GM12891 (cell line): ENCODE results near the gene MORC1.

Experiments used
- PAX5 ChIP-seq: IDR thresholded peaks from 2 replicates; pipeline ENCODE4 v1.6.1; 2011; ENCODE audit warnings: low read length, moderate library complexity, mild to moderate bottlenecking; ENCODE audit not compliant: insufficient read depth, severe bottlenecking
- POLR2A ChIP-seq: IDR thresholded peaks from 2 replicates; pipeline ENCODE4 v1.6.1; 2011; ENCODE audit warnings: low read depth, low read length, control low read depth
- POLR2AphosphoS5 ChIP-seq: IDR thresholded peaks from 2 replicates; pipeline ENCODE4 v1.6.1; 2011; ENCODE audit warnings: low read depth, low read length, control low read depth
- POU2F2 ChIP-seq: IDR thresholded peaks from 2 replicates; pipeline ENCODE4 v1.6.1; 2011; ENCODE audit warnings: low read depth, mild to moderate bottlenecking, control low read depth, low read length, moderate library complexity
- SPI1 ChIP-seq: IDR thresholded peaks from 2 replicates; pipeline ENCODE4 v1.6.1; 2011; ENCODE audit warnings: low read depth, low read length, control low read depth
- TAF1 ChIP-seq: IDR thresholded peaks from 2 replicates; pipeline ENCODE4 v1.6.1; 2011; ENCODE audit warnings: low read depth, low read length, control low read depth

GRCh38 chr3:109033000-109033660, 84.8 kb downstream of the MORC1 start:
- TF ChIP-seq POLR2A (no peak), POLR2AphosphoS5 (no peak), TAF1 (no peak), SPI1 (no peak), POU2F2 (no peak), PAX5 (no peak)
